Fibroblast of upper back skin (primary cell): Measurements from ENCODE around the gene KNDC1.
"Not testable (repeated sequence)": the region's sequence is repeated elsewhere in the genome, so short reads cannot be mapped to it uniquely, and the experiment has no call there.

Experiments used
- DNase-seq: peaks from one replicate; pipeline ENCODE4 v3.0.0-alpha.2; 2013

Gene KNDC1

DNA sequence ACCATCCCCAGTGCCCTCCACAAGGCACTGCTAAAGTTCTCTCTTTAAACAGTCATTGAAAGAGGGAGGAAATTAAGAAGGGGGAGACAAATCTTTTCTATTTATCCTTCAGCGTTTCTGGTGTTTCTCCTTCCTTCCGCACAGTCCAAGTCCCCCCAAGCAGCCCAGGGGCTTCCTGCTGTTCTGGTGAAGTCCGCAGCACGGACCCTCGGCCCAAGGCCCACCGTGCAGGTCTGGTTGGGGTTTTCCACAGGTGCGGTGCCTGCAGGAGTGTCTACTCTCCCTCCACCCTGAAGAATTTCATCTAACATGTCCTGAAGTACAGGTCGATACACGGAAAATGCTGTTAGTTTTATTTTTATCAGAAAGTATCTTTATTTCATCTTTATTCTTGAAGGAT lies 34.1 kb upstream of the KNDC1 start:
- DNase-seq = no peak

DNA sequence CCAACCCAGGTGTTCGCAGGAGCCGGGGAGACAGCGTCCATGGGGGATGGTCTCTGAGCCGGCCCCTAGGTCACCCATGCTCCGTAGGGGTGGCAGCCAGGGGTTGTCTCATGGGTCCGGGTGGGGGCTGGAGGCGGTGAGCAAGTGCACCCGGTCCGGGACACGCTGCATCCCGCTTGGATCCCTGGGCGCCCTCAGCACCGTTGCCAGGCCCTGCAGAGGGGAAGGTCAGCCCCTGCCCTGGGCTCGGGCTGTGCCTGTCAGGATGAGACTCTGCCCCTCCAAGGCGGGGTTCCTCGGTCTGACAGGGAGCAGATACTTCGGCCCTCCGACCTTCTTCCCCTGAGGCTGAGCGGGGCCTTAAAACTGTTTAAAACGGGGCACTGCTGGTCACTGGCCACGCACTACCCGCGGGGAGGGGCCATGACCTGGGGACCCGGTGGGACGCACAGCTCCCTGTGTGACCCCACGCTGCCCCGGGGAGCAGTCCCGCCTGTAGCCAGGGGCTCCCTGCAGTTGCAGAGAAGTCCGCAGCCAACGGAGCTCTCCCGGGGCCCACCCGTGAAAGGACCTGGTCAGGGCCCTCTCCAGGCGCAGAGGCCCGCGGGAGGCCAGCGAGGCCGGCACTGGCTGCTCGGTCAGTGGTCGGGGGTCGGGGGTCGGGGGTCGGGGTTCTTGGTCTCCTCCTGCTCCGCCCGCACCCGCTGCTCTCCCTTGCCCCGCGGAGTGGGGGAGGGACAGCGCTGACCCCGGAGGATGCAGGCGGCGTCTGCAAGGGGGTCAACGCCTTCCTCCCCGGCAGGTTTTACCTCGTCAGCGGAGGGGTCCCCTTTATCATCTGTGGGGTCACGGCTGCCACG lies 33.4 kb upstream of the KNDC1 start:
- DNase-seq = no peak

DNA sequence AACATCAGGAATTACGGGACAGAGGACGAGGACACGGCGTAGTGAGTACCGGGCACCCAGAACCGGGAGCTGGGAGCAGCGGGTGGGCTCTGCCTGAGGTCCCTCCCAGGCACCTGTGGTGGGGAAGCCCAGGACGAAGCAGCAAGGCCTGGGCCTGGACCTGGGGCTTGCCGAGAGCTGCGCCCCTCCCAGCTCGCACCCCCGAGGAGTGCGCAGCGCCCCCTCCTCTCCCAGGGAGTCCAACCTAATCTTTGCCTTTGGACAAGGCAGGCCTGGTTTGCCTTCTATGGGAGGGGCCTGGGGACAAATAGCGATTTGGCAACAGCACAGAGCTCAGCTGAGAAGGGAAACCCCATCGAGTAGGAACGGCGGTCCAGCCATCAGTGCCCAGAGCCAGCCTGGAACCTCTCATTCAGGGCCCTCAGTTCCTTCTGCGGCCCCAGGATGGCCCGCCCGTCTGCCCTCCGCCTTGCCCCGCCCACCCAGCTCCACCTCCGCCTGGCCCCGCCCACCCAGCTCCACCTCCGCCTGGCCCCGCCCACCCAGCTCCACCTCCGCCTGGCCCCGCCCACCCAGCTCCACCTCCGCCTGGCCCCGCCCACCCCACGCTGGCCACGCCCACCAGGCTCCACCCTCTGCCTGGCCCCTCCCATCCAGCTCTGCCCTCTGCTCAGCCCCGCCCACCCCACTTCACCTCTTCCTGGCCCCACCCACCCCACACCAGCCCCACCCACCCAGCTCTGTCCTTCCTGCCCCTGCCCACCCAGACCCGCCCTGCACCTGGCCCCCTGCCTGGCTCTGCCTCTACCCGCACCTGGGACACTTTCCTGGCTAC lies 32.5 kb upstream of the KNDC1 start:
- no peak for DNase-seq

DNA sequence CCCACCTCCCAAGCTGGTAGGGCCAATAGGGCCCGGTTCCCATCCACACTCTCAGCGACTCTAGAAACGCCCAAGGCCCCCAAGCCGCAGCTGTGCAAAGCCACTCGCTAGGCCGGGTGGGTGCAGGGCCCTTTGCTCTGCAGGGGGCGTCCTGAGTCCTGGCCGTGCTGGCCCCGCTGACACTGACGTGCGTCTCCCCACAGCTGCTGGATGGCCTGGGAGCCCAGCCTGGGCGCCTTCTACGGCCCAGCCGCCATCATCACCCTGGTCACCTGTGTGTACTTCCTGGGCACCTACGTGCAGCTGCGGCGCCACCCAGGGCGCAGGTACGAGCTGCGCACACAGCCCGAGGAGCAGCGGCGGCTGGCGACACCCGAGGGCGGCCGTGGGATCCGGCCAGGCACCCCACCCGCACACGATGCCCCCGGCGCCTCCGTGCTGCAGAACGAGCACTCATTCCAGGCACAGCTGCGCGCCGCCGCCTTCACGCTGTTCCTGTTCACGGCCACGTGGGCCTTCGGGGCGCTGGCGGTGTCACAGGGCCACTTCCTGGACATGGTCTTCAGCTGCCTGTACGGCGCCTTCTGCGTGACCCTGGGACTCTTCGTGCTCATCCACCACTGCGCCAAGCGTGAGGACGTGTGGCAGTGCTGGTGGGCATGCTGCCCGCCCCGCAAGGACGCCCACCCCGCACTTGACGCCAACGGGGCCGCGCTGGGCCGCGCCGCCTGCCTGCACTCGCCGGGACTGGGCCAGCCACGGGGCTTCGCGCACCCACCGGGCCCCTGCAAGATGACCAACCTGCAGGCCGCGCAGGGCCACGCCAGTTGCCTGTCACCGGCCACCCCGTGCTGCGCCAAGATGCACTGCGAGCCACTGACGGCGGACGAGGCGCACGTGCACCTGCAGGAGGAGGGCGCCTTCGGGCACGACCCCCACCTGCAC lies 31.6 kb upstream of the KNDC1 start:
- no peak for DNase-seq

- DNase-seq = no peak
These were observed 30.8 kb upstream of the KNDC1 start for GRCh38 chr10:133129071-133129858.

DNA sequence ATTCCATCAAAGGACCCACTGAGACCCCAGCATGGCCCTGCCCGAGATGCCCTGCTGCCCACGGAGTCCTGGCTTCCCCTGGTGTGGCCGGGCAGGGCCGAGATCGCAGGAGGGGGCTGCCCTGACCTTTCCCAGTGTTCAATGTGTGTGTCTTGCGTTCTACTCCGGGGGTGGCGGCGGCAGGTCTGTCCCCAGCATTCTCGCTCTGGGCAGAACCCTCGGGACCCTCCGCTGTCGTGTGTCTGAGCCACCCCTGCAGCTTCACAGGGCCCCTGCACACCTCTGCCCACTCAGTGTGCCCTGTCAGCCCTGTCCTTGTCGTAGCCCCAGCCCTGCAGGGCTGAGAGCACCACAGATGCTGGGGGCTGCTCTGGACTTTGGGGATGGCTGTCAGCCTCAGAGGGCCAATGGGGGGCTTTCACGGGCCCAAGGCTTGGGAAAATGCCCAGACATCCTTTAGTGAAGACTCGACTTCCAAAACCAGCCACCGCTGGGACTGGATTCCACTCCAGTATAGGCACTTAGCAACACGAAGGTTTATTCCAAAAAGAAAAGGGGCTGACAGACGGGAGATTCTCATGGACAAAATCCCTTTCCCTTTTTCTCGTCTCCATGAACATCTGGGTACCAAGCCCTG lies 30.0 kb upstream of the KNDC1 start:
- no peak for DNase-seq

- DNase-seq = no peak
These were observed 29.4 kb upstream of the KNDC1 start for GRCh38 chr10:133130602-133131001.

DNA sequence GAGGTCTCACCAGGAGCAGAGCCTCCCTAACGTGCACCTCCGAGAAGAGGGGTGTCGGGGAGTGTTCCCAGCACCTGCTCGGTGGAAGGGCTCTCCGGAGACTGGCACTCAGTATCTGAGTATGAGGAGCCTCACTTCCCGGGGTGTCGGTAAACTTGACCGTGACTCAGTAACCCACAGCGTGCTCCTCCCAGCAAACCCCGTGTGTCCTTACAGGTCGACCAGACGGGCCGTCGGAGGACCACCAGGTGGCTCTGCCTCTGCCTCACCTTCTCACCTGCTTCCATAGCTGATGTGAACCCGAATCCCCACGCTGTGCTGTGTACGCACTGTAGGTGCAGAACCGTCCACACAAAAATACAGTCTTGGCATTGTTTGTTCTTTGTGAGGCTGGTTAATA lies 29.0 kb upstream of the KNDC1 start:
- no peak for DNase-seq

DNA sequence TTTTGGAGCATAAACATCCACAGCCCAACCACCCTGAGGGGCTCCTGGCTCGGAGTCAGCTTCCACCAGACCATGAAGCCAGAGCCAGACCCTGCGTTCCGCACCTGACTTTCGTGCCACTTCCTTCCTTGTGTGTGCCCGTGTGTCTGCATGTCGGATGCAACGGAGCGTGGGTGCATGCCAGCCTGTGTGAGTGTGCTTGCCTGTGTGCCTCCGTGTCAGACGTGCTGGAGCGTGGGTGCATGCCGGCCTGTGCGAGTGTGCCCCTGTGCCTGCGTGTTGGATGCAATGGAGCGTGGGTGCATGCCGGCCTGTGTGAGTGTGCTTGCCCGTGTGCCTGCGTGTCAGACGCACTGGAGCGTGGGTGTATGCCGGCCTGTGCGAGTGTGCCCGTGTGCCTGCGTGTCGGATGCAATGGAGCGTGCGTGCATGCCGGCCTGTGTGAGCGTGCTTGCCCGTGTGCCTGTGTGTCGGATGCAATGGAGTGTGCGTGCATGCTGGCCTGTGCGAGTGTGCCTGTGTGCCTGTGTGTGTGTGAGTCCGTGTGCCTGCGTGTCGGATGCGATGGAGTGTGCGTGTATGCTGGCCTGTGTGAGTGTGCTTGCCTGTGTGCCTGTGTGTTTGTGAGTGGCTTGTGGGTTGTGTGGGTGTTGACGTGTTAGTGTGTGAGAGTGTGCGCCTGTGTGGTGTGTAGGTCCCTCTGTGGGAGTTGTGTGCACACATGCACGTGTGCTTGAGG lies 28.1 kb upstream of the KNDC1 start:
- DNase-seq = no peak

- no peak for DNase-seq
These were observed 27.3 kb upstream of the KNDC1 start for GRCh38 chr10:133132473-133133291.

DNA sequence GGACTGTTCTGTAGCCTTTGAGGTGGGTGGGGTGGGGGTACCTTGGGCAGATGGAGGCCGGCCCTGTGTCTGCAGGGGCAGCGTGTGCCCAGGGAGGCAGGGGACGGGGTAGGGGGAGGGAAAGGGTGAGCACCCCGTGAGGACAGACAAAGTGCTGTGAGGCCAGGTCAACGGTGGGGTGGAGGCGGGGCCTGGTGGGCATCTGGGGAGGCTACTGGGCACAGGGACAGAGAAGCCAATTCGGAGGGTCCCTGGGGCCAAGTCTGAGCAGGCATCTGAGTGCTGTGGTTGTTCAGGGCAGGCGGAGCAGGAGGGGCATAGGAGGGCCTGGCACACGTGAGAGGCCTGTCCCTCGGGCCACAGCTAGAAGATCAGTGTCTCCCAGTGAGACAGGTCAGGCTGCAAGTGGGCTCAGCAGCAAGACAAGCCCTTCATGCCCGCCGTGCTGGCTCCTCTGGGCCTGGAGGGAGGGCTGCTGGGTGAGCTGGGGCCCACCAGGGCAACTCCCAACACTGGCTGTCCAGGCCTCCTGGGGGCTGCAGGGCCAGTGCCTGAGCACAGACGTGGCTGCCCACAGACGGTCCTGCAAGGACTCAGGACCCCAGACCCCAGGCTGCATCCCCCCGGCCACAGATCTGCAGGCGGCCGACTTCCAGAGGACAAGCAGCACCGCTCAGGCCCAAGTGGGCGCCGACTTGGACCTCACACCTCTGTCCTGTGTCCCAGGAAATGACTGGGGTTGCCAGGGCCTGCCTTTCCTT lies 26.4 kb upstream of the KNDC1 start:
- DNase-seq = no peak

DNA sequence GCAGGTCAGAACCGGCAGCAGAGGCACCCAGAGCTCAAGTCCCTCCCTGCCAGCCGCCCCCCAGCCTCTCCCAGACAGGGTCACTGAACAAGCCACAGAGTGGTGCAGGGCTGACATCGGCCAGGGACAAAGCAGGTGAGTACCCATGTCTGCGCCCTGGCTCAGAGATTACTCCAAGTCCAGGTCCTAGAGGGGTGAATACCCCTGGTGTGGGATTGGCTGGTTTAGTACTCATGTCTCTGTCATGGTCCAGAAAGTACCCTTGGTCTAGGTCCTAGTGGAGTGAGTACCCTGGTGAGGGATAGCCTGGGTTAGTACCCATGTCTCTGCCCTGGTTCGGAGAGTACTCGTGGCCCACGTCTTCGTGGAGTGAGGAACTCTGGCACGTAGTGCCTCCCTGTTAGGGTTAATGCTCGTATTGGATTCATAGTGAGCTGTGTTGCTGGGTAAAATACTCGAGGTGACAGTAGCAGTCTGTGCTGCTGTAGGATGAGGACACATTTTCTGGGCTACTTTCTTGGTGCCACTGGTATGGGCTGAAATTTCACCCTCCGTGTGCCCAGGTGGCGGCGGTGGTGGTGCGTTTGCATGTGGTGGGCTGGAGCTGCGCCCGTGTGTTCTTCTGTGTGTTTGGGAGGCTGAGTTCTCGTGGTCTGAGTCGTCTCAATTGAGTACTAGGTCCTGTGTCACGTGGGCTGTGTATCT lies 25.5 kb upstream of the KNDC1 start:
- no peak for DNase-seq

DNA sequence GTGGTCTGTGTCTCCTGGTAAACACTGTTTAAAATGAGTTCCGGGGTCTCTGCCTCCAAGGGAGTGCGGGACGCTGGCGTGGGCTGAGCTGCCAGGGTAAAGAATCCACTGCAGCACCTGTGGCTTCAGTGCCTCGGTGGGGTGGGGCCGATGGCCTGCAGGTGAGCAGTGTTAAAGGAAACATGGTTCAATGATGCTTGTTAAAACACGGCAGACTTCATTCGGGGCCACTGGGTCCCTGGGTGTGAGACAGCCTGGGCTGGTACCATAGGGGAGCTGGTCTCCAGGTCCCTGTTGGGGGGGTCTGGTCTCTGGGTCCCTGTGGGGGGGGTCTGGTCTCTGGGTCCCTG lies 24.9 kb upstream of the KNDC1 start:
- DNase-seq = no peak

GRCh38 chr10:133137486-133138145 lies 22.4 kb upstream of the KNDC1 start:
- not testable (repeated sequence) for DNase-seq

DNA sequence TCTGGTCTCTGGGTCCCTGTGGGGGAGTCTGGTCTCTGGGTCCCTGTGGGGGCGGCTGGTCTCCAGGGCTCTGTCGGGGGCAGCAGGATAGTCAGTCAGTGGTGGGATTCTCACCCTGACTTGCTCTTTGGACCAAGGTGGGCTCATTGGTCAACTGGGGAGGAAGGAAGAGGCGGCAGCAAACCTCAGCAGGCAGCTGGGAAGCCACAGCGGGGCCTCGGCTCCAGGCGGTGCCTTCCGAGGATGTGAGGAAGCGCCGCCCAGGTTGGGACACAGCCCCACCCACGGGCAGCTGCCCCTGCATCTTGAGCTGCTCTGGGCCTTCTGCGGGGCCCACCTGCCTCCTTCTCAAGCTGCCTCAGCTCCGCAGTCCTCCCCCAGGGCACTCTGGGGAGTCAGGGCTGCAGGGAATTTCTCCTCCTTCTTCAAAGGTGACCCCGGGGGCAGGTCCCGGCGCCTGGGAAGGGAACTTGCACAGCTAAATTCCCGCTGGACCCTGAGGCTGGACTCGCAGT lies 20.4 kb upstream of the KNDC1 start:
- no peak for DNase-seq

DNA sequence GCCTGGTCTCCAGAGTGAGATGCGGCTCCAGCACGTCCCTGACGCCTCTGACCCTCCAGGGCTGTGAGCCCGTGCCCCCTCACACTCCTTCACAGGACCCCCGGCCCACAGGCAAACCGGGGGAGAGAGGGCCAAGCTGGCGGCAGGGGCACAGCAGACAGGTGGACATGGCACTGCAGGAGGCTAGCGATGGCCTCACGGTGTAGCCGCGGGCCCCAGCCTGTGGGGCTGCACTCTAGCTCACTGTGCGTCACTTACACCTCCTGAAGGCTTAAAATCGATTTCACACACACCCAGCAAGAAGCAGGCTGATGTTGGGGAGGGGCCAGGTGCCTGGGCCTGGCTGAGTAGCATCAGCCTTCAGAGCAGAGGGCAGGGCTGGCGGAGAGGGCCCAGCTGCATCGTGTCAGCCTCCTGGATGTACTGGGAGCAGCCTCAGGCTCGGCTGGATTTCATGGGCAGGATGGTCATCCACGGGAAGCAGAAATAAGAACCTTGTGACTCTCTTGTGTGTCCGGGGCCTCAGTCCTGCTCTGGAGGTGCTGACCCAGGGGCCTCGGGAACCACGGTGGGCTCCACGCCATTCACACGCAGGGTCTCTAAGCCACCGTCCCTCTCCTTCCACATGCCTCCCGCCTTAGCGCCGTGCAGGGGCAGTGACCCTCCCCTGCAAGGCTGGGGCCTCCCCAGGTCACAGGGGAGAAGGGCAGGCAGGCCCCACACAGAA lies 19.4 kb upstream of the KNDC1 start:
- DNase-seq = no peak
